A549 treated with AZD9567 at 1 μM for 4 hours (cell line): Measurements from ENCODE around the gene ERLIN1. TPM values are rescaled to one million over a fixed set of nuclear protein-coding genes. Genes with fewer than 3 reads are reported as not detected.

Source experiments
- total RNA-seq: library from RNA; stranded (reverse); fragments of 200-300 nt; extraction: Qiagen RNA extraction; gene quantifications from 5 replicates; pipeline ENCODE4 v1.2.3, GENCODE V29; 2022; ENCODE audit not compliant: insufficient read depth

ERLIN1 gene
- 45.9 to 62.8 TPM (median 53.7 TPM) in 5 replicates for total RNA-seq

GRCh38 chr10:100185364-100186252, at the start of gene ERLIN1:
Gene ERLIN1 (minus strand): TSS chr10:100186029. CDS start chr10:100185626, 403 bp downstream.

Other genes with a start within 250 kb of the ERLIN1 start
- gene DNMBP, start 176.1 kb downstream of the ERLIN1 start, total RNA-seq: 21.5 to 26.4 TPM (median 22.7 TPM) in 5 replicates
- 0.12 to 0.31 TPM (median 0.27 TPM) in 4 of 5 replicates, not detected in the other for gene CPN1, start 104.2 kb downstream of the ERLIN1 start, total RNA-seq
- gene CHUK, start 43.6 kb upstream of the ERLIN1 start, total RNA-seq: 19.8 to 34.2 TPM (median 23.7 TPM) in 5 replicates
- 19.3 to 21.1 TPM (median 20.0 TPM) in 5 replicates for gene CWF19L1, start 81.6 kb upstream of the ERLIN1 start, total RNA-seq
- gene BLOC1S2, start 100.7 kb upstream of the ERLIN1 start, total RNA-seq: 96.0 to 106 TPM (median 101 TPM) in 5 replicates
- gene PKD2L1, start 144.2 kb upstream of the ERLIN1 start, total RNA-seq: 0.03 to 0.59 TPM (median 0.05 TPM) in 4 of 5 replicates, not detected in the other
- 140 to 192 TPM (median 164 TPM) in 5 replicates for gene SCD, start 161.2 kb upstream of the ERLIN1 start, total RNA-seq